GM23338 (cell line): ENCODE results near the gene EGR2. TPM values are rescaled to one million over a fixed set of nuclear protein-coding genes. Genes with fewer than 3 reads are reported as not detected.

Experiments
- CREB1 ChIP-seq: fragments of 250-450 bp; sonication (Bioruptor Pico); IDR thresholded peaks from 2 replicates; pipeline ENCODE4 v1.5.0; 2020; ENCODE audit warnings: low read depth, mild to moderate bottlenecking, moderate library complexity
- ZNF114 ChIP-seq: fragments of 250-450 bp; sonication (Bioruptor Pico); IDR thresholded peaks from 2 replicates; pipeline ENCODE4 v1.5.0; 2020; ENCODE audit warnings: mild to moderate bottlenecking, moderate library complexity
- polyA plus RNA-seq: library from polyadenylated mRNA; unstranded; fragments of >200 nt; fragmentation: Nextera tagmentation; extraction: Ambion mirVana; gene quantifications from 2 replicates; pipeline ENCODE4 v1.2.1, GENCODE V29; 2016
- total RNA-seq: library from RNA; depleted of rRNA; stranded (reverse); fragments of >200 nt; shearing (Covaris generic); gene quantifications from 2 replicates; pipeline ENCODE4 v1.2.3, GENCODE V29; 2014; rRNA removed
- TF ChIP-seq, protein P1 (sequence below): fragments of 250-450 bp; sonication (Bioruptor Pico); IDR thresholded peaks from 2 replicates; pipeline ENCODE4 v1.5.0; 2020; ENCODE audit warnings: mild to moderate bottlenecking, moderate library complexity

EGR2 gene
- total and polyA plus RNA-seq, 2 experiments from 2014 or later = 2.3 to 3.5 TPM

- TF ChIP-seq, protein P1, sequence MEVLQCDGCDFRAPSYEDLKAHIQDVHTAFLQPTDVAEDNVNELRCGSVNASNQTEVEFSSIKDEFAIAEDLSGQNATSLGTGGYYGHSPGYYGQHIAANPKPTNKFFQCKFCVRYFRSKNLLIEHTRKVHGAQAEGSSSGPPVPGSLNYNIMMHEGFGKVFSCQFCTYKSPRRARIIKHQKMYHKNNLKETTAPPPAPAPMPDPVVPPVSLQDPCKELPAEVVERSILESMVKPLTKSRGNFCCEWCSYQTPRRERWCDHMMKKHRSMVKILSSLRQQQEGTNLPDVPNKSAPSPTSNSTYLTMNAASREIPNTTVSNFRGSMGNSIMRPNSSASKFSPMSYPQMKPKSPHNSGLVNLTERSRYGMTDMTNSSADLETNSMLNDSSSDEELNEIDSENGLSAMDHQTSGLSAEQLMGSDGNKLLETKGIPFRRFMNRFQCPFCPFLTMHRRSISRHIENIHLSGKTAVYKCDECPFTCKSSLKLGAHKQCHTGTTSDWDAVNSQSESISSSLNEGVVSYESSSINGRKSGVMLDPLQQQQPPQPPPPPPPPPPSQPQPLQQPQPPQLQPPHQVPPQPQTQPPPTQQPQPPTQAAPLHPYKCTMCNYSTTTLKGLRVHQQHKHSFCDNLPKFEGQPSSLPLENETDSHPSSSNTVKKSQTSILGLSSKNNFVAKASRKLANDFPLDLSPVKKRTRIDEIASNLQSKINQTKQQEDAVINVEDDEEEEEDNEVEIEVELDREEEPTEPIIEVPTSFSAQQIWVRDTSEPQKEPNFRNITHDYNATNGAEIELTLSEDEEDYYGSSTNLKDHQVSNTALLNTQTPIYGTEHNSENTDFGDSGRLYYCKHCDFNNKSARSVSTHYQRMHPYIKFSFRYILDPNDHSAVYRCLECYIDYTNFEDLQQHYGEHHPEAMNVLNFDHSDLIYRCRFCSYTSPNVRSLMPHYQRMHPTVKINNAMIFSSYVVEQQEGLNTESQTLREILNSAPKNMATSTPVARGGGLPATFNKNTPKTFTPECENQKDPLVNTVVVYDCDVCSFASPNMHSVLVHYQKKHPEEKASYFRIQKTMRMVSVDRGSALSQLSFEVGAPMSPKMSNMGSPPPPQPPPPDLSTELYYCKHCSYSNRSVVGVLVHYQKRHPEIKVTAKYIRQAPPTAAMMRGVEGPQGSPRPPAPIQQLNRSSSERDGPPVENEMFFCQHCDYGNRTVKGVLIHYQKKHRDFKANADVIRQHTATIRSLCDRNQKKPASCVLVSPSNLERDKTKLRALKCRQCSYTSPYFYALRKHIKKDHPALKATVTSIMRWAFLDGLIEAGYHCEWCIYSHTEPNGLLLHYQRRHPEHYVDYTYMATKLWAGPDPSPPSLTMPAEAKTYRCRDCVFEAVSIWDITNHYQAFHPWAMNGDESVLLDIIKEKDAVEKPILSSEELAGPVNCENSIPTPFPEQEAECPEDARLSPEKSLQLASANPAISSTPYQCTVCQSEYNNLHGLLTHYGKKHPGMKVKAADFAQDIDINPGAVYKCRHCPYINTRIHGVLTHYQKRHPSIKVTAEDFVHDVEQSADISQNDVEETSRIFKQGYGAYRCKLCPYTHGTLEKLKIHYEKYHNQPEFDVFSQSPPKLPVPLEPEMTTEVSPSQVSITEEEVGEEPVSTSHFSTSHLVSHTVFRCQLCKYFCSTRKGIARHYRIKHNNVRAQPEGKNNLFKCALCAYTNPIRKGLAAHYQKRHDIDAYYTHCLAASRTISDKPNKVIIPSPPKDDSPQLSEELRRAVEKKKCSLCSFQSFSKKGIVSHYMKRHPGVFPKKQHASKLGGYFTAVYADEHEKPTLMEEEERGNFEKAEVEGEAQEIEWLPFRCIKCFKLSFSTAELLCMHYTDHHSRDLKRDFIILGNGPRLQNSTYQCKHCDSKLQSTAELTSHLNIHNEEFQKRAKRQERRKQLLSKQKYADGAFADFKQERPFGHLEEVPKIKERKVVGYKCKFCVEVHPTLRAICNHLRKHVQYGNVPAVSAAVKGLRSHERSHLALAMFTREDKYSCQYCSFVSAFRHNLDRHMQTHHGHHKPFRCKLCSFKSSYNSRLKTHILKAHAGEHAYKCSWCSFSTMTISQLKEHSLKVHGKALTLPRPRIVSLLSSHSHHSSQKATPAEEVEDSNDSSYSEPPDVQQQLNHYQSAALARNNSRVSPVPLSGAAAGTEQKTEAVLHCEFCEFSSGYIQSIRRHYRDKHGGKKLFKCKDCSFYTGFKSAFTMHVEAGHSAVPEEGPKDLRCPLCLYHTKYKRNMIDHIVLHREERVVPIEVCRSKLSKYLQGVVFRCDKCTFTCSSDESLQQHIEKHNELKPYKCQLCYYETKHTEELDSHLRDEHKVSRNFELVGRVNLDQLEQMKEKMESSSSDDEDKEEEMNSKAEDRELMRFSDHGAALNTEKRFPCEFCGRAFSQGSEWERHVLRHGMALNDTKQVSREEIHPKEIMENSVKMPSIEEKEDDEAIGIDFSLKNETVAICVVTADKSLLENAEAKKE (CRISPR knock-in tag) = no peak
- TF ChIP-seq ZNF114 (CRISPR knock-in tag) (no peak), CREB1 (CRISPR knock-in tag) (no peak)
Measured at GRCh38 chr10:62763155-62763554, 53.0 kb downstream of the EGR2 start (continued).

Other genes starting within 250 kb of the EGR2 start
- gene ADO, start 11.6 kb downstream of the EGR2 start, total RNA-seq = 47.8 and 48.3 TPM in 2 replicates
- 12.6 TPM in 2 replicates for gene ADO, start 11.6 kb downstream of the EGR2 start, polyA plus RNA-seq